WTC11 (cell line): ENCODE results near the gene NR2F6. TPM values are rescaled to one million over a fixed set of nuclear protein-coding genes. Genes with fewer than 3 reads are reported as not detected.

ENCODE experiments used
- ATAC-seq: fragments of 200-7000 bp; cut with Tn5 transposase; 2 replicates; pipeline ENCODE4 v1.10.0; 2021; ENCODE audit warnings: mild to moderate bottlenecking, moderate library complexity
- CTCF ChIA-PET: fragments of 300-600 bp; sonication (Branson Sonifier 250); formaldehyde crosslinking; loops from one replicate; lab custom pipeline; 2021; ENCODE audit warnings: antibody characterized with exemption; lab: Charles Lee
- POLR2A ChIA-PET: fragments of 350-600 bp; sonication (Branson Sonifier 250); formaldehyde crosslinking; loops from one replicate; lab custom pipeline; 2021; ENCODE audit warnings: antibody characterized with exemption; lab: Charles Lee
- DNase-seq: peaks from one replicate; pipeline ENCODE4 v3.0.0; 2021; ENCODE audit warnings: low spot score
- H3K27ac Mint-ChIP-seq: 2 replicates; pipeline ENCODE4 v1.8.0; 2021; ENCODE audit warnings: mixed read lengths
- H3K27me3 Mint-ChIP-seq: 2 replicates; pipeline ENCODE4 v1.8.0; 2021; ENCODE audit warnings: low read depth, mild to moderate bottlenecking, moderate library complexity, mixed read lengths
- H3K36me3 Mint-ChIP-seq: 2 replicates; pipeline ENCODE4 v1.8.0; 2021; ENCODE audit warnings: mixed read lengths
- H3K4me1 Mint-ChIP-seq: 2 replicates; pipeline ENCODE4 v1.8.0; 2022; ENCODE audit warnings: mixed read lengths
- H3K4me3 Mint-ChIP-seq: 2 replicates; pipeline ENCODE4 v1.8.0; 2021; ENCODE audit warnings: mild to moderate bottlenecking, moderate library complexity, mixed read lengths
- H3K9me3 Mint-ChIP-seq: 2 replicates; pipeline ENCODE4 v1.8.0; 2021; ENCODE audit warnings: mixed read lengths
- GTF2I ChIP-seq: fragments of 250-450 bp; sonication (Bioruptor Pico); conservative IDR thresholded peaks from 2 replicates; pipeline ENCODE4 v1.4.0; 2021; ENCODE audit warnings: mild to moderate bottlenecking
- JAZF1 ChIP-seq: fragments of 250-450 bp; sonication (Bioruptor Pico); IDR thresholded peaks from 2 replicates; pipeline ENCODE4 v1.9.0; 2021; ENCODE audit warnings: moderate library complexity, mild to moderate bottlenecking, inconsistent platforms
- MYBL2 ChIP-seq: sonication (generic); formaldehyde crosslinking; IDR thresholded peaks from 2 replicates; pipeline ENCODE4 v1.8.1; 2023; ENCODE audit warnings: mild to moderate bottlenecking, moderate library complexity, missing genetic modification reagents
- NR3C1 ChIP-seq: sonication (generic); formaldehyde crosslinking; conservative IDR thresholded peaks from 2 replicates; pipeline ENCODE4 v1.8.1; 2023; ENCODE audit warnings: low read depth, mild to moderate bottlenecking, missing genetic modification reagents
- OVOL2 ChIP-seq: fragments of 250-450 bp; sonication (Bioruptor Pico); IDR thresholded peaks from 2 replicates; pipeline ENCODE4 v1.9.0; 2021; ENCODE audit warnings: mild to moderate bottlenecking, borderline replicate concordance
- SMAD4 ChIP-seq: sonication (generic); formaldehyde crosslinking; IDR thresholded peaks from 2 replicates; pipeline ENCODE4 v1.8.0; 2022; ENCODE audit warnings: mild to moderate bottlenecking, missing genetic modification reagents
- SOX15 ChIP-seq: fragments of 250-450 bp; sonication (Bioruptor Pico); IDR thresholded peaks from 2 replicates; pipeline ENCODE4 v1.9.0; 2021; ENCODE audit warnings: mild to moderate bottlenecking
- SP1 ChIP-seq: sonication (generic); formaldehyde crosslinking; conservative IDR thresholded peaks from 2 replicates; pipeline ENCODE4 v1.8.1; 2022; ENCODE audit warnings: missing genetic modification reagents
- ZNF263 ChIP-seq: sonication (generic); formaldehyde crosslinking; IDR thresholded peaks from 2 replicates; pipeline ENCODE4 v1.8.1; 2022; ENCODE audit warnings: low read depth, mild to moderate bottlenecking, moderate library complexity, missing genetic modification reagents
- total RNA-seq: library from RNA; stranded (reverse); gene quantifications from 3 replicates; pipeline ENCODE4 v1.2.3, GENCODE V29; 2021
- TF ChIP-seq, protein P1 (sequence below): sonication (generic); formaldehyde crosslinking; IDR thresholded peaks from 2 replicates; pipeline ENCODE4 v1.8.0; 2023; ENCODE audit warnings: mild to moderate bottlenecking, missing genetic modification reagents
- TF ChIP-seq, protein P2 (sequence below): sonication (generic); formaldehyde crosslinking; IDR thresholded peaks from 2 replicates; pipeline ENCODE4 v1.8.1; 2023; ENCODE audit warnings: mild to moderate bottlenecking, missing genetic modification reagents, borderline replicate concordance
- TF ChIP-seq, protein P3 (sequence below): fragments of 250-450 bp; sonication (Bioruptor Pico); IDR thresholded peaks from 2 replicates; pipeline ENCODE4 v2.1.2; 2022; ENCODE audit warnings: mild to moderate bottlenecking, moderate library complexity
- TF ChIP-seq, protein P4 (sequence below): sonication (generic); formaldehyde crosslinking; IDR thresholded peaks from 2 replicates; pipeline ENCODE4 v1.8.1; 2023; ENCODE audit warnings: mild to moderate bottlenecking, missing genetic modification reagents
- TF ChIP-seq, protein P5 (sequence below): sonication (generic); formaldehyde crosslinking; IDR thresholded peaks from 2 replicates; pipeline ENCODE4 v1.8.1; 2023; ENCODE audit warnings: mild to moderate bottlenecking, moderate library complexity, missing genetic modification reagents
- TF ChIP-seq, protein P6 (sequence below): sonication (generic); formaldehyde crosslinking; IDR thresholded peaks from 2 replicates; pipeline ENCODE4 v1.8.0; 2022; ENCODE audit warnings: mild to moderate bottlenecking, missing genetic modification reagents
- TF ChIP-seq, protein P7 (sequence below): sonication (generic); formaldehyde crosslinking; IDR thresholded peaks from 2 replicates; pipeline ENCODE4 v1.8.0; 2023; ENCODE audit warnings: missing genetic modification reagents, mild to moderate bottlenecking, borderline replicate concordance
- TF ChIP-seq, protein P8 (sequence below): sonication (generic); formaldehyde crosslinking; IDR thresholded peaks from 2 replicates; pipeline ENCODE4 v1.8.1; 2022; ENCODE audit warnings: low read depth, missing genetic modification reagents, borderline replicate concordance
- TF ChIP-seq, protein P9 (sequence below): sonication (generic); formaldehyde crosslinking; IDR thresholded peaks from 2 replicates; pipeline ENCODE4 v1.8.0; 2023; ENCODE audit warnings: missing genetic modification reagents

The NR2F6 gene
- total RNA-seq, 1 experiment from 2014 or later: 145 TPM

DNA sequence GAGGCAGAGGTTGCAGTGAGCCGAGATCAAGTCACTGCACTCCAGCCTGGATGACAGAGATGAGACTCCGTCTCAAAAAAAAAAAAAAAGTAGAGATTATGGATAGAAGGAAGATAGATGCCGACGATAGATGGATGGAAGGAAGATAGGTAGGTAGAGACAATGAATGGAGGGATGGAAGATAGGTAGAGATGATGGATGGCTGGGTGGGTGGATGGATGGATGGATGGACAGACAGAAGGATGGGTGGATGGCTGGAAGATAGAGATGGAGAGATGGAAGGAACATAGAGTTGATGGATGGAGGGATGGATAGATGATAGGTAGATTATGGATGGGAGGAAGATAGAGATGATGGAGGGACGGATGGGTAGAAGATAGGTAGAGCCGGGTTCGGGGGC is 49.1 kb downstream of the NR2F6 start:
- ATAC-seq (no peak), DNase-seq (no peak)
- Mint-ChIP-seq H3K27me3 (no peaks in the 10 kb centered on the region), H3K9me3 (no peaks in the 10 kb centered on the region), H3K4me3 (no peak overlapping the region), H3K27ac (no peak overlapping the region; the same call in 1 of the 2 replicates), H3K36me3 (peaks cover 42% of the 10 kb centered on the region), H3K4me1 (no peaks in the 10 kb centered on the region)
- POLR2A ChIA-PET: no interaction called here
- CTCF ChIA-PET: interaction anchor here (1.0 kb wide), 1 partner anchor 84 kb away, joined by 5 read pairs; no protein-coding TSS in a partner anchor
- TF ChIP-seq GTF2I (CRISPR knock-in tag) (no peak), SMAD4 (CRISPR knock-in tag) (no peak), NR3C1 (CRISPR knock-in tag) (no peak), SOX15 (CRISPR knock-in tag) (no peak), MYBL2 (no peak), OVOL2 (CRISPR knock-in tag) (no peak), SP1 (CRISPR knock-in tag) (no peak), JAZF1 (CRISPR knock-in tag) (no peak), ZNF263 (CRISPR knock-in tag) (no peak)
- TF ChIP-seq, protein P1, sequence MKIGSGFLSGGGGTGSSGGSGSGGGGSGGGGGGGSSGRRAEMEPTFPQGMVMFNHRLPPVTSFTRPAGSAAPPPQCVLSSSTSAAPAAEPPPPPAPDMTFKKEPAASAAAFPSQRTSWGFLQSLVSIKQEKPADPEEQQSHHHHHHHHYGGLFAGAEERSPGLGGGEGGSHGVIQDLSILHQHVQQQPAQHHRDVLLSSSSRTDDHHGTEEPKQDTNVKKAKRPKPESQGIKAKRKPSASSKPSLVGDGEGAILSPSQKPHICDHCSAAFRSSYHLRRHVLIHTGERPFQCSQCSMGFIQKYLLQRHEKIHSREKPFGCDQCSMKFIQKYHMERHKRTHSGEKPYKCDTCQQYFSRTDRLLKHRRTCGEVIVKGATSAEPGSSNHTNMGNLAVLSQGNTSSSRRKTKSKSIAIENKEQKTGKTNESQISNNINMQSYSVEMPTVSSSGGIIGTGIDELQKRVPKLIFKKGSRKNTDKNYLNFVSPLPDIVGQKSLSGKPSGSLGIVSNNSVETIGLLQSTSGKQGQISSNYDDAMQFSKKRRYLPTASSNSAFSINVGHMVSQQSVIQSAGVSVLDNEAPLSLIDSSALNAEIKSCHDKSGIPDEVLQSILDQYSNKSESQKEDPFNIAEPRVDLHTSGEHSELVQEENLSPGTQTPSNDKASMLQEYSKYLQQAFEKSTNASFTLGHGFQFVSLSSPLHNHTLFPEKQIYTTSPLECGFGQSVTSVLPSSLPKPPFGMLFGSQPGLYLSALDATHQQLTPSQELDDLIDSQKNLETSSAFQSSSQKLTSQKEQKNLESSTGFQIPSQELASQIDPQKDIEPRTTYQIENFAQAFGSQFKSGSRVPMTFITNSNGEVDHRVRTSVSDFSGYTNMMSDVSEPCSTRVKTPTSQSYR (CRISPR knock-in tag): no peak
- TF ChIP-seq, protein P2, sequence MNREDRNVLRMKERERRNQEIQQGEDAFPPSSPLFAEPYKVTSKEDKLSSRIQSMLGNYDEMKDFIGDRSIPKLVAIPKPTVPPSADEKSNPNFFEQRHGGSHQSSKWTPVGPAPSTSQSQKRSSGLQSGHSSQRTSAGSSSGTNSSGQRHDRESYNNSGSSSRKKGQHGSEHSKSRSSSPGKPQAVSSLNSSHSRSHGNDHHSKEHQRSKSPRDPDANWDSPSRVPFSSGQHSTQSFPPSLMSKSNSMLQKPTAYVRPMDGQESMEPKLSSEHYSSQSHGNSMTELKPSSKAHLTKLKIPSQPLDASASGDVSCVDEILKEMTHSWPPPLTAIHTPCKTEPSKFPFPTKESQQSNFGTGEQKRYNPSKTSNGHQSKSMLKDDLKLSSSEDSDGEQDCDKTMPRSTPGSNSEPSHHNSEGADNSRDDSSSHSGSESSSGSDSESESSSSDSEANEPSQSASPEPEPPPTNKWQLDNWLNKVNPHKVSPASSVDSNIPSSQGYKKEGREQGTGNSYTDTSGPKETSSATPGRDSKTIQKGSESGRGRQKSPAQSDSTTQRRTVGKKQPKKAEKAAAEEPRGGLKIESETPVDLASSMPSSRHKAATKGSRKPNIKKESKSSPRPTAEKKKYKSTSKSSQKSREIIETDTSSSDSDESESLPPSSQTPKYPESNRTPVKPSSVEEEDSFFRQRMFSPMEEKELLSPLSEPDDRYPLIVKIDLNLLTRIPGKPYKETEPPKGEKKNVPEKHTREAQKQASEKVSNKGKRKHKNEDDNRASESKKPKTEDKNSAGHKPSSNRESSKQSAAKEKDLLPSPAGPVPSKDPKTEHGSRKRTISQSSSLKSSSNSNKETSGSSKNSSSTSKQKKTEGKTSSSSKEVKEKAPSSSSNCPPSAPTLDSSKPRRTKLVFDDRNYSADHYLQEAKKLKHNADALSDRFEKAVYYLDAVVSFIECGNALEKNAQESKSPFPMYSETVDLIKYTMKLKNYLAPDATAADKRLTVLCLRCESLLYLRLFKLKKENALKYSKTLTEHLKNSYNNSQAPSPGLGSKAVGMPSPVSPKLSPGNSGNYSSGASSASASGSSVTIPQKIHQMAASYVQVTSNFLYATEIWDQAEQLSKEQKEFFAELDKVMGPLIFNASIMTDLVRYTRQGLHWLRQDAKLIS (CRISPR knock-in tag): no peak
- TF ChIP-seq, protein P3, sequence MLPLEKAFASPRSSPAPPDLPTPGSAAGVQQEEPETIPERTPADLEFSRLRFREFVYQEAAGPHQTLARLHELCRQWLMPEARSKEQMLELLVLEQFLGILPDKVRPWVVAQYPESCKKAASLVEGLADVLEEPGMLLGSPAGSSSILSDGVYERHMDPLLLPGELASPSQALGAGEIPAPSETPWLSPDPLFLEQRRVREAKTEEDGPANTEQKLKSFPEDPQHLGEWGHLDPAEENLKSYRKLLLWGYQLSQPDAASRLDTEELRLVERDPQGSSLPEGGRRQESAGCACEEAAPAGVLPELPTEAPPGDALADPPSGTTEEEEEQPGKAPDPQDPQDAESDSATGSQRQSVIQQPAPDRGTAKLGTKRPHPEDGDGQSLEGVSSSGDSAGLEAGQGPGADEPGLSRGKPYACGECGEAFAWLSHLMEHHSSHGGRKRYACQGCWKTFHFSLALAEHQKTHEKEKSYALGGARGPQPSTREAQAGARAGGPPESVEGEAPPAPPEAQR (CRISPR knock-in tag): no peak
- TF ChIP-seq, protein P4, sequence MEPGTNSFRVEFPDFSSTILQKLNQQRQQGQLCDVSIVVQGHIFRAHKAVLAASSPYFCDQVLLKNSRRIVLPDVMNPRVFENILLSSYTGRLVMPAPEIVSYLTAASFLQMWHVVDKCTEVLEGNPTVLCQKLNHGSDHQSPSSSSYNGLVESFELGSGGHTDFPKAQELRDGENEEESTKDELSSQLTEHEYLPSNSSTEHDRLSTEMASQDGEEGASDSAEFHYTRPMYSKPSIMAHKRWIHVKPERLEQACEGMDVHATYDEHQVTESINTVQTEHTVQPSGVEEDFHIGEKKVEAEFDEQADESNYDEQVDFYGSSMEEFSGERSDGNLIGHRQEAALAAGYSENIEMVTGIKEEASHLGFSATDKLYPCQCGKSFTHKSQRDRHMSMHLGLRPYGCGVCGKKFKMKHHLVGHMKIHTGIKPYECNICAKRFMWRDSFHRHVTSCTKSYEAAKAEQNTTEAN (CRISPR knock-in tag): no peak
- TF ChIP-seq, protein P5, sequence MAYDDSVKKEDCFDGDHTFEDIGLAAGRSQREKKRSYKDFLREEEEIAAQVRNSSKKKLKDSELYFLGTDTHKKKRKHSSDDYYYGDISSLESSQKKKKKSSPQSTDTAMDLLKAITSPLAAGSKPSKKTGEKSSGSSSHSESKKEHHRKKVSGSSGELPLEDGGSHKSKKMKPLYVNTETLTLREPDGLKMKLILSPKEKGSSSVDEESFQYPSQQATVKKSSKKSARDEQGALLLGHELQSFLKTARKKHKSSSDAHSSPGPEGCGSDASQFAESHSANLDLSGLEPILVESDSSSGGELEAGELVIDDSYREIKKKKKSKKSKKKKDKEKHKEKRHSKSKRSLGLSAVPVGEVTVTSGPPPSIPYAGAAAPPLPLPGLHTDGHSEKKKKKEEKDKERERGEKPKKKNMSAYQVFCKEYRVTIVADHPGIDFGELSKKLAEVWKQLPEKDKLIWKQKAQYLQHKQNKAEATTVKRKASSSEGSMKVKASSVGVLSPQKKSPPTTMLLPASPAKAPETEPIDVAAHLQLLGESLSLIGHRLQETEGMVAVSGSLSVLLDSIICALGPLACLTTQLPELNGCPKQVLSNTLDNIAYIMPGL: no peak
- TF ChIP-seq, protein P6, sequence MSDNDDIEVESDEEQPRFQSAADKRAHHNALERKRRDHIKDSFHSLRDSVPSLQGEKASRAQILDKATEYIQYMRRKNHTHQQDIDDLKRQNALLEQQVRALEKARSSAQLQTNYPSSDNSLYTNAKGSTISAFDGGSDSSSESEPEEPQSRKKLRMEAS (CRISPR knock-in tag): no peak
- TF ChIP-seq, protein P7, sequence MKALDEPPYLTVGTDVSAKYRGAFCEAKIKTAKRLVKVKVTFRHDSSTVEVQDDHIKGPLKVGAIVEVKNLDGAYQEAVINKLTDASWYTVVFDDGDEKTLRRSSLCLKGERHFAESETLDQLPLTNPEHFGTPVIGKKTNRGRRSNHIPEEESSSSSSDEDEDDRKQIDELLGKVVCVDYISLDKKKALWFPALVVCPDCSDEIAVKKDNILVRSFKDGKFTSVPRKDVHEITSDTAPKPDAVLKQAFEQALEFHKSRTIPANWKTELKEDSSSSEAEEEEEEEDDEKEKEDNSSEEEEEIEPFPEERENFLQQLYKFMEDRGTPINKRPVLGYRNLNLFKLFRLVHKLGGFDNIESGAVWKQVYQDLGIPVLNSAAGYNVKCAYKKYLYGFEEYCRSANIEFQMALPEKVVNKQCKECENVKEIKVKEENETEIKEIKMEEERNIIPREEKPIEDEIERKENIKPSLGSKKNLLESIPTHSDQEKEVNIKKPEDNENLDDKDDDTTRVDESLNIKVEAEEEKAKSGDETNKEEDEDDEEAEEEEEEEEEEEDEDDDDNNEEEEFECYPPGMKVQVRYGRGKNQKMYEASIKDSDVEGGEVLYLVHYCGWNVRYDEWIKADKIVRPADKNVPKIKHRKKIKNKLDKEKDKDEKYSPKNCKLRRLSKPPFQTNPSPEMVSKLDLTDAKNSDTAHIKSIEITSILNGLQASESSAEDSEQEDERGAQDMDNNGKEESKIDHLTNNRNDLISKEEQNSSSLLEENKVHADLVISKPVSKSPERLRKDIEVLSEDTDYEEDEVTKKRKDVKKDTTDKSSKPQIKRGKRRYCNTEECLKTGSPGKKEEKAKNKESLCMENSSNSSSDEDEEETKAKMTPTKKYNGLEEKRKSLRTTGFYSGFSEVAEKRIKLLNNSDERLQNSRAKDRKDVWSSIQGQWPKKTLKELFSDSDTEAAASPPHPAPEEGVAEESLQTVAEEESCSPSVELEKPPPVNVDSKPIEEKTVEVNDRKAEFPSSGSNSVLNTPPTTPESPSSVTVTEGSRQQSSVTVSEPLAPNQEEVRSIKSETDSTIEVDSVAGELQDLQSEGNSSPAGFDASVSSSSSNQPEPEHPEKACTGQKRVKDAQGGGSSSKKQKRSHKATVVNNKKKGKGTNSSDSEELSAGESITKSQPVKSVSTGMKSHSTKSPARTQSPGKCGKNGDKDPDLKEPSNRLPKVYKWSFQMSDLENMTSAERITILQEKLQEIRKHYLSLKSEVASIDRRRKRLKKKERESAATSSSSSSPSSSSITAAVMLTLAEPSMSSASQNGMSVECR (CRISPR knock-in tag): no peak
- TF ChIP-seq, protein P8, sequence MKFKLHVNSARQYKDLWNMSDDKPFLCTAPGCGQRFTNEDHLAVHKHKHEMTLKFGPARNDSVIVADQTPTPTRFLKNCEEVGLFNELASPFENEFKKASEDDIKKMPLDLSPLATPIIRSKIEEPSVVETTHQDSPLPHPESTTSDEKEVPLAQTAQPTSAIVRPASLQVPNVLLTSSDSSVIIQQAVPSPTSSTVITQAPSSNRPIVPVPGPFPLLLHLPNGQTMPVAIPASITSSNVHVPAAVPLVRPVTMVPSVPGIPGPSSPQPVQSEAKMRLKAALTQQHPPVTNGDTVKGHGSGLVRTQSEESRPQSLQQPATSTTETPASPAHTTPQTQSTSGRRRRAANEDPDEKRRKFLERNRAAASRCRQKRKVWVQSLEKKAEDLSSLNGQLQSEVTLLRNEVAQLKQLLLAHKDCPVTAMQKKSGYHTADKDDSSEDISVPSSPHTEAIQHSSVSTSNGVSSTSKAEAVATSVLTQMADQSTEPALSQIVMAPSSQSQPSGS (CRISPR knock-in tag): no peak
- TF ChIP-seq, protein P9, sequence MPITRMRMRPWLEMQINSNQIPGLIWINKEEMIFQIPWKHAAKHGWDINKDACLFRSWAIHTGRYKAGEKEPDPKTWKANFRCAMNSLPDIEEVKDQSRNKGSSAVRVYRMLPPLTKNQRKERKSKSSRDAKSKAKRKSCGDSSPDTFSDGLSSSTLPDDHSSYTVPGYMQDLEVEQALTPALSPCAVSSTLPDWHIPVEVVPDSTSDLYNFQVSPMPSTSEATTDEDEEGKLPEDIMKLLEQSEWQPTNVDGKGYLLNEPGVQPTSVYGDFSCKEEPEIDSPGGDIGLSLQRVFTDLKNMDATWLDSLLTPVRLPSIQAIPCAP (CRISPR knock-in tag): no peak
